Measurements from ENCODE around the gene UBLCP1.
"Not testable (repeated sequence)": the region's sequence is repeated elsewhere in the genome, so short reads cannot be mapped to it uniquely, and the experiment has no call there.

Gene UBLCP1

GRCh38 chr5:159262859-159263568 lies at the start of gene UBLCP1:
UBLCP1 (plus strand) TSS chr5:159263290; CDS start chr5:159268916, 5,626 bp downstream.
- DNase-seq = peak; percentile 50

- DNase-seq = no peak
Observed at GRCh38 chr5:159214486-159215271, 48.4 kb upstream of the UBLCP1 start.

GRCh38 chr5:159215886-159216285 lies 47.2 kb upstream of the UBLCP1 start:
- DNase-seq = no peak

DNA sequence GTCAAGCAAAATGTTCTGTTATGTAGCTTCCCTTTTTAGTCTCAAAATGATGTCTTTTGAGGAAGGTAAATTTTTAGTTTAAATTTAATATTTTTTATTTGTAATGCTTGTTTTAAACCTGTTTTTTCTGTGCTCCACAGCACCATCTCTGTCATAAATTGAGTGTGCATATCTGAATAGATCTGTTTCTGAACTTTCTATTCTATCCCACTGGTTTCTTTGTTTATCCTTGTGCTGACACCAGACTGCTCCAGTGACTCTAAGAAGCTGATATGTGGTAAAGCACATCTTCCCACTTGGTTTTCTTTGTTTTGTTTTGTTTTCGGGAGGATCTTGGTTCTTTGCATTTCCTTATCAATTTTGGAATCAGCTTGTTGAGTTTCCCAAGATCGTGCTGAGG lies 46.6 kb upstream of the UBLCP1 start:
- DNase-seq = no peak

- DNase-seq = no peak
Observed at GRCh38 chr5:159217236-159217635, 45.9 kb upstream of the UBLCP1 start.

DNA sequence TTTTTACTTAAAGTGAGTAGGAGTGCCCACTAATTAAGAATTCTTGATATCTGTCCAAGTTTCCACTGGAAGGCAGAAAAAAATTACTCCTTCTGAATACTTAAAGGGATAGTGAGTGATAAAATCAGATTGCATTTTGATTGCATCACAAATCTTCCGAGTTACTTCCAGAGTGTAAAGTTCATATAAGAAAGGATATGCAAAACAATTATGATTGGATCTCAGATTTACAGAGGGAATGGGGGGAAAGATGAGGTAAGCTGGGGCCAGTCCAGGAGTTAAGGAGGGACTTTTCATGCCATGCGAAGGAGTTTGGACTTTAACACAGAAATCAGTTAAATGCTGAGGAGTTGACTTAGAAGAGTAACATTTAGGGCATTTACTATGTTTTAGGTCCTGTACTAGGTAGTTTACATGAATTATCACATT lies 44.5 kb upstream of the UBLCP1 start:
- no peak for DNase-seq

DNA sequence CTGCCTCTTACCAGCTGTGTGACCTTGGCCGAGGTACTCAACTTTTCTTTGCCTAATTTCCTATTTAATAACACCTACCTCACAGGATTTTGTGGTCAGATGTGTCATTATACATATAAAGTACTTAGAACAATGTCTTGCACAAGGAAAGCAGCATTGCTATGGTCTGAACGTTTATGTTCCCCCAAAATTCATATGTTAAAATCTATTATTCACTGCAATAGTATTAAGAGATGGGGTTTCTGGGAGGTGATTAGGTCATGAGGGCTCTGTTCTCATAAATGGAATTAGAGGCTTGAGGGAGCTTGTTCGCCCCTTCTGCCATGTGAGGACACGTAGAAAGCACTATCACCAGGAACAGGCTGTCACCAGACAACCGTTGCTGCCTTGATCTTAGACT lies 42.9 kb upstream of the UBLCP1 start:
- DNase-seq = no peak

GRCh38 chr5:159223469-159223868 lies 39.6 kb upstream of the UBLCP1 start:
- DNase-seq = no peak

DNA sequence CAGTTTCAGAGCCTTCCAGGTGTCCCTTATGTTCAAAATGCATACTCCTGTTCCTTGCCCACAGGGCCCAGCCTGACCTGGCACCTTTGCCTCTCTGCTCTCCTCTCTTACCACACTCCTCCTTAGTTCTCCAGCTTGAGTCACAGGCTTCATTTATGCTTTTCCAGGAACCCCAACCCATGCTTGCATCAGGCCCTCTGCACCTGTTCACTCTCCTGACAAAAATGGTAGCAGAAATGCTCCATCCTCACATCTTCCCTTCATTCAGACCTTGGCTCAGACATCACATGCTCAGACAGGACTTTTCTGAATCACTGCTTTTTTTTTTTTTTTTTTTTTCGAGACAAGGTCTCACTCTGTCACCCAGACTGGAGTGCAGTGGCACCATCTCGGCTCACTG lies 38.6 kb upstream of the UBLCP1 start:
- DNase-seq = no peak

GRCh38 chr5:159226451-159226850 lies 36.6 kb upstream of the UBLCP1 start:
- DNase-seq = no peak

GRCh38 chr5:159227452-159227851 lies 35.6 kb upstream of the UBLCP1 start:
- no peak for DNase-seq

DNA sequence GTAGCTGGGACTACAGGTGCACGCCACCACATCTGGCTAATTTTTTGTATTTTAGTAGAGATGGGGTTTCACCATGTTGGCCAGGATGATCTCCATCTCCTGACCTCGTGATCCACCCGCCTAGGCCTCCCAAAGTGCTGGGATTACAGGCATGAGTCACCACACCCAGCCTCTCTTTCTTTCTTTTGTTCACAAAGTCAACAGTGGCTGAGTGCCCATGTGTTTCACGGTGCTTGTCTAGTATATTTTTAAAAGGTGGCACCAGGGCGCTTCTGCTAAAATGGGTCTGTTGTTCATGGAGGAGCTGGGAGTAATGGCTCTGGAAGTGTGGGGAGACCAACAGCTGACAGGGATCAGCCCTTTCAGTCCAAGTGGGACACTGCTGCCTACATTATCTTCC lies 35.0 kb upstream of the UBLCP1 start:
- not testable (repeated sequence) for DNase-seq

DNA sequence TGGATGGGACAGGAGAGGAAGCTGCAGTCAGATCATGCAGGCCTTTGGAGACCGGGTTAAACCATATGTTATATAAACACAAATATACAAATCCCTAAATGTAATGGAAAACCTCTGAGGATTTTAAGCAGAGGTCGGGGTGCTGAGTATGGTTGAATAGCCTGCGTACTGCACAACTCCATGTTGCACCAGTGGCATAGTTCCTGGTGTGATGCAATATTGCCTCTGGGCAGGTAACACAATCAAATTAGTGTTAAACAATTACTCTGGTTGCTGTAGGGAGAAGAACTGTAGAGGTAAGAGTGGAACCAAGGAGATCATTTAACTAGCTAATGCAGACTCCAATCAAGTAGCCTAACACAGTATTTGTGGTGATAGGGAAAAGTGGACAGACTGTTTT lies 32.4 kb upstream of the UBLCP1 start:
- DNase-seq = no peak

- DNase-seq = no peak
Observed at GRCh38 chr5:159231167-159231566, 31.9 kb upstream of the UBLCP1 start.

GRCh38 chr5:159235871-159236520 lies 27.1 kb upstream of the UBLCP1 start:
- DNase-seq = not testable (repeated sequence)

- no peak for DNase-seq
Observed at GRCh38 chr5:159240301-159240870, 22.7 kb upstream of the UBLCP1 start.

- no peak for DNase-seq
Observed at GRCh38 chr5:159241946-159242552, 21.0 kb upstream of the UBLCP1 start.

DNA sequence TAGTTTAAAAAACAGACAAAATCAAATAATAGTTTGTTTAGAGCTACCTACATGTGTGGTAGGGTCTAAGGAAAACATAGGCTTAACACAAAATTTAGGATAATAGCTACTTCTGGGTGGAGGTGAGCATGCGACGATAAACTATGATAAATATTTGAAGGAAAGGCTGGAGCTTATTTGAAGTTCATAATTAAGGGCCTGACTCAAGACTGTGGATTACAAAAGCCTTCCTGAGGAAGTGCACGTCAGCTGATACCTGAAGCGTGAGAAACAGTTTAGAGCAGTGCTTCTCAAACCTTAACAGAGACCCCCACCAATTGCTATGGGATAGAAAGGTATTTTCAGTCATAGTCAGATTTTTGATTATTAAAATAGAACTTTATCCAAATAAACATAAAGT lies 20.4 kb upstream of the UBLCP1 start:
- no peak for DNase-seq

DNA sequence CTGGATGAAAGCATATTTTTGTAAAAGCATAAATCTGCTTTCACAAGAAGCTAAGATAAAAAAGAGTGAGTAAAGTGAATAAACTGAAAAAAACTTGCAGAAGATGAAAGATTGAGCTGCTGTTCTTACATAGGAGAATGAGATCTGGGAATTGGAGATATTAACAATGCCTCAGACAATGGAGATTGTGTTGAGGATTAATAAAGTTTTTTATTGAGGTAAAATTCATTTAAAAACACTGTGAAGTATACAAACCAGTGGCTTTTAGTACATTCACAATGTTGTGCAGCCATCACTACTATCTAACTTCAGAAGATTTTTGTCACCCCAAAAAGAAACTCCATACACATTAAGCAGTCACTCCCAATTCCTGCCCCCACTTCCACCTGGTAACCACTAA lies 19.7 kb upstream of the UBLCP1 start:
- no peak for DNase-seq

- DNase-seq = no peak
Observed at GRCh38 chr5:159244163-159244562, 18.9 kb upstream of the UBLCP1 start.

DNA sequence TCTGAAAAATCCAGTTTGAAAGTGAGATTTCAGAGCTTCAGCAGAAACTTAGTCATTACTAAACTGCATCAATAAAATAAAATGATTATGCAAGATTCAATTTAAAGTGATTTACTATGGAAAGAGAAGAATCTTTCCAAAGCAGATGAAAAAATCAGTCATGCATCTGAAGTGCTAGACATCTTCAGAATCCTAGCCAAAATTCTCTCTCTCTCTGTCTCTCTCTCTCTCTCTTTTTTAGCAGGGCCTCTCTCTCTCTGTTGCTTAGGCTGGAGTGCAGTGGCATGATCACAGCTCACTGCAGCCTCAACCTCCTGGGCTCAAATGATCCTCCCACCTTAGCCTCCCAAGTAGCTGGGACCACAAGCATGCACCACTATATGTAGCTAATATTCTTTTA lies 18.2 kb upstream of the UBLCP1 start:
- no peak for DNase-seq

GRCh38 chr5:159249158-159249557 lies 13.9 kb upstream of the UBLCP1 start:
- no peak for DNase-seq

GRCh38 chr5:159252195-159252594 lies 10.9 kb upstream of the UBLCP1 start:
- DNase-seq = no peak

Measured in NCI-H524 treated with DMSO at 0.1 percent for 48 hours (cell line).